ENCODE results near the gene NLGN1.

NLGN1 gene

DNA sequence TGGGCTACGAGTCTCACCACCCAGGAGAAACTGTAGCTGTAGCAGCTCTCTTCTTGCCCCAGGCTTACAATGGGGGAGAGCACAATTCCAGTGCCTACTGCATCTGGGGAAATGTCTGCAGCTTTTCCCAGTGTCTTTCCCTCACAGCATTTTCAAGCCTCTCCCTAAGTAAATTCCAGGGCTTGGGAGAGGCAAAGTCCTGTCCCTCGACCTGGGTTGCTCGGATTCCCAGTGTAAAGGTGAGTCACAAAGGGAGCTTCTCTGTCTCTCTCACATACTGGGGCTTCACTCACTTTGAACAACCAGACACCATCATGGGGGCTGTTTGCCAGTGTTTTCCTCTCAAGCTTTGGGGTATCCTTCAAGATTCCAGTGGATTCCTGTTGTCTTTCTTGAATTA is 772.2 kb downstream of the NLGN1 start (continued):
- TF ChIP-seq GLIS3 (CRISPR knock-in tag; IDR thresholded peaks at IDR 0.05) (no peak), SNAI2 (CRISPR knock-in tag; IDR thresholded peaks at IDR 0.05) (no peak), RARB (CRISPR knock-in tag; IDR thresholded peaks at IDR 0.05) (no peak), ZNF8 (CRISPR knock-in tag; IDR thresholded peaks at IDR 0.05) (no peak)
- TF ChIP-seq, protein P1, sequence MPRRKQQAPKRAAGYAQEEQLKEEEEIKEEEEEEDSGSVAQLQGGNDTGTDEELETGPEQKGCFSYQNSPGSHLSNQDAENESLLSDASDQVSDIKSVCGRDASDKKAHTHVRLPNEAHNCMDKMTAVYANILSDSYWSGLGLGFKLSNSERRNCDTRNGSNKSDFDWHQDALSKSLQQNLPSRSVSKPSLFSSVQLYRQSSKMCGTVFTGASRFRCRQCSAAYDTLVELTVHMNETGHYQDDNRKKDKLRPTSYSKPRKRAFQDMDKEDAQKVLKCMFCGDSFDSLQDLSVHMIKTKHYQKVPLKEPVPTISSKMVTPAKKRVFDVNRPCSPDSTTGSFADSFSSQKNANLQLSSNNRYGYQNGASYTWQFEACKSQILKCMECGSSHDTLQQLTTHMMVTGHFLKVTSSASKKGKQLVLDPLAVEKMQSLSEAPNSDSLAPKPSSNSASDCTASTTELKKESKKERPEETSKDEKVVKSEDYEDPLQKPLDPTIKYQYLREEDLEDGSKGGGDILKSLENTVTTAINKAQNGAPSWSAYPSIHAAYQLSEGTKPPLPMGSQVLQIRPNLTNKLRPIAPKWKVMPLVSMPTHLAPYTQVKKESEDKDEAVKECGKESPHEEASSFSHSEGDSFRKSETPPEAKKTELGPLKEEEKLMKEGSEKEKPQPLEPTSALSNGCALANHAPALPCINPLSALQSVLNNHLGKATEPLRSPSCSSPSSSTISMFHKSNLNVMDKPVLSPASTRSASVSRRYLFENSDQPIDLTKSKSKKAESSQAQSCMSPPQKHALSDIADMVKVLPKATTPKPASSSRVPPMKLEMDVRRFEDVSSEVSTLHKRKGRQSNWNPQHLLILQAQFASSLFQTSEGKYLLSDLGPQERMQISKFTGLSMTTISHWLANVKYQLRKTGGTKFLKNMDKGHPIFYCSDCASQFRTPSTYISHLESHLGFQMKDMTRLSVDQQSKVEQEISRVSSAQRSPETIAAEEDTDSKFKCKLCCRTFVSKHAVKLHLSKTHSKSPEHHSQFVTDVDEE (CRISPR knock-in tag; IDR thresholded peaks at IDR 0.05), result no peak
- TF ChIP-seq, protein P2, sequence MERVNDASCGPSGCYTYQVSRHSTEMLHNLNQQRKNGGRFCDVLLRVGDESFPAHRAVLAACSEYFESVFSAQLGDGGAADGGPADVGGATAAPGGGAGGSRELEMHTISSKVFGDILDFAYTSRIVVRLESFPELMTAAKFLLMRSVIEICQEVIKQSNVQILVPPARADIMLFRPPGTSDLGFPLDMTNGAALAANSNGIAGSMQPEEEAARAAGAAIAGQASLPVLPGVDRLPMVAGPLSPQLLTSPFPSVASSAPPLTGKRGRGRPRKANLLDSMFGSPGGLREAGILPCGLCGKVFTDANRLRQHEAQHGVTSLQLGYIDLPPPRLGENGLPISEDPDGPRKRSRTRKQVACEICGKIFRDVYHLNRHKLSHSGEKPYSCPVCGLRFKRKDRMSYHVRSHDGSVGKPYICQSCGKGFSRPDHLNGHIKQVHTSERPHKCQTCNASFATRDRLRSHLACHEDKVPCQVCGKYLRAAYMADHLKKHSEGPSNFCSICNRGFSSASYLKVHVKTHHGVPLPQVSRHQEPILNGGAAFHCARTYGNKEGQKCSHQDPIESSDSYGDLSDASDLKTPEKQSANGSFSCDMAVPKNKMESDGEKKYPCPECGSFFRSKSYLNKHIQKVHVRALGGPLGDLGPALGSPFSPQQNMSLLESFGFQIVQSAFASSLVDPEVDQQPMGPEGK (CRISPR knock-in tag; IDR thresholded peaks at IDR 0.05; ENCODE audit: borderline replicate concordance), result no peak

DNA sequence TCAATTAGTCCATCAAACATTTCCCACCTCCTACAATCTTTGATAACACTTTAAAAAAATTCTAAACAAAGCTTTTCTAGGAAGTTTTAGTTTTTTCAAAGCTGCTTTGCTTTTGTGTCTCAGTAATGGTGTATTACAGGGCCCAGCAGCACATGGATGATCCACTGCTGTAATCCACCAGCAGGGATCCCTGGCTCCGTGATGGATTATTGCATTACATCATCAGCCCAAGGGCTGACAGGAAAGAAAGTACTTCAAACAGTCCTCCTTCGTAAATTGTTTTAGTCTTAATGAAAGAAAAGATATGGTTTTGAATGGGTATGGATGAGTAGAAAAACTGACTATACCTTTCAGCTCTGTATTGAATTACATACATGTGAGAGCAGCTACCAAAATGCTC is 772.7 kb downstream of the NLGN1 start:
- no peak for TF ChIP-seq ZC3H10 (CRISPR knock-in tag; IDR thresholded peaks at IDR 0.05)
- ATAC-seq, result no peak

DNA sequence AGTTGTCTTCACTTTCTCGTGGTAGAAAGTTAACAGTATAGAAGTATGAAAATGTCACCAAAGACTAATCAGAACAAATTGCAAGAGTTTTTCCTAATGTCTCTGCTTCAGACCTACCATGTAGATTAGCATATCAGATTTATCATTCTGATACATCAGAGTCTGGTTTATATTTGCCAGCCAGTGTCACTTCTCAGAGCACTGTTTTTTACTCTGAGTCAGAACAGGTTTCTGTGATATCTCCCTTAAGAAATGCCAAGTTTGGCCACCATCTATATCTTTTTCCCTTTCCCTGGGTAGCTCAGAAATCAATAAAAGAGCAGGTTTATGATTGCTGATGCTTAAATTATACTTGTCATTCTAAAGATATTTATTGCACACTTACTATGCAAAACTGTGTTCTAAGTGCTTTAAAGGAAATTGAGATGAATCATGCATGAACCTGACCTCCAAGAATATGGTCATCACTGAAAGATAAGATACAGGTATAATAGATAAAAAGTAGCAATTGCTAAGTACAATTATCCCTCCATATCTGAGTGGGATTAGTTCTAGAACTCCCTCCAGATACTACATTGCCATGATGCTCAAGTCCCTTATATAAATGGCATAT is 788.9 kb downstream of the NLGN1 start:
- ATAC-seq, result peak; percentile 86
- TF ChIP-seq TOX (CRISPR knock-in tag; IDR thresholded peaks at IDR 0.05; ENCODE audit: borderline replicate concordance), result 0 out of 2 replicates have a peak, but pooled peaks have one; percentile 43
- peak; percentile 75 for TF ChIP-seq ISL1 (CRISPR knock-in tag; IDR thresholded peaks at IDR 0.05)
- TF ChIP-seq PPARA (CRISPR knock-in tag; IDR thresholded peaks at IDR 0.05; ENCODE audit: borderline replicate concordance), result no peak

DNA sequence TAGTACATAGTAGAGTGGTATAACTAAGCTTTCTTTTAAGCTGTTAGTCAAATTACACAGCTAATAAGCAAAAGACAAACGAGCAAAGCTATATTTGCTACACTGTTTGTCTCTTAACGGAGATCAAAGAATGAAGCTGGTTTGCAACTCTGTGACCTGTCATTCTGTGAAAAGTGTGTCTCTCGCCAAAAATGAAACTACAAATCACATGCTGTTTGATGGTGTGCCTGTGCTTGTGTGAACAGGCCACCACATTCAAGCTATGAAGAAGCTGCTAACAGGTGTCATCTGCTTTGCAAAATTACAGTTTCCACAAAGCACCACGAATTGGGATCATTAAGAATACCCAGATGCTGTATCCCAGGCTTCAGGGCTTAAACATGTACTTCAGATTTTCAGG is 793.8 kb downstream of the NLGN1 start:
- ATAC-seq, result no peak

More for the DNA sequence above, 793.8 kb downstream of the NLGN1 start:
- TF ChIP-seq PPARA (CRISPR knock-in tag; IDR thresholded peaks at IDR 0.05; ENCODE audit: borderline replicate concordance) (no peak), ZNF8 (CRISPR knock-in tag; IDR thresholded peaks at IDR 0.05) (no peak), RARB (CRISPR knock-in tag; IDR thresholded peaks at IDR 0.05) (no peak), ESRRG (CRISPR knock-in tag; IDR thresholded peaks at IDR 0.05) (no peak), BACH2 (CRISPR knock-in tag; IDR thresholded peaks at IDR 0.05; ENCODE audit: borderline replicate concordance) (no peak), SNAI2 (CRISPR knock-in tag; IDR thresholded peaks at IDR 0.05) (no peak), ZFP30 (CRISPR knock-in tag; IDR thresholded peaks at IDR 0.05) (no peak), CSDC2 (CRISPR knock-in tag; IDR thresholded peaks at IDR 0.05) (no peak), ZNF70 (CRISPR knock-in tag; IDR thresholded peaks at IDR 0.05) (no peak), OSR1 (CRISPR knock-in tag; IDR thresholded peaks at IDR 0.05) (no peak), ZFP3 (CRISPR knock-in tag; IDR thresholded peaks at IDR 0.05) (no peak), ISL1 (CRISPR knock-in tag; IDR thresholded peaks at IDR 0.05) (no peak), TCF4 (CRISPR knock-in tag; IDR thresholded peaks at IDR 0.05; ENCODE audit: borderline replicate concordance) (no peak), ZC3H10 (CRISPR knock-in tag; IDR thresholded peaks at IDR 0.05) (no peak), GLIS3 (CRISPR knock-in tag; IDR thresholded peaks at IDR 0.05) (no peak)
- TF ChIP-seq, protein P3, sequence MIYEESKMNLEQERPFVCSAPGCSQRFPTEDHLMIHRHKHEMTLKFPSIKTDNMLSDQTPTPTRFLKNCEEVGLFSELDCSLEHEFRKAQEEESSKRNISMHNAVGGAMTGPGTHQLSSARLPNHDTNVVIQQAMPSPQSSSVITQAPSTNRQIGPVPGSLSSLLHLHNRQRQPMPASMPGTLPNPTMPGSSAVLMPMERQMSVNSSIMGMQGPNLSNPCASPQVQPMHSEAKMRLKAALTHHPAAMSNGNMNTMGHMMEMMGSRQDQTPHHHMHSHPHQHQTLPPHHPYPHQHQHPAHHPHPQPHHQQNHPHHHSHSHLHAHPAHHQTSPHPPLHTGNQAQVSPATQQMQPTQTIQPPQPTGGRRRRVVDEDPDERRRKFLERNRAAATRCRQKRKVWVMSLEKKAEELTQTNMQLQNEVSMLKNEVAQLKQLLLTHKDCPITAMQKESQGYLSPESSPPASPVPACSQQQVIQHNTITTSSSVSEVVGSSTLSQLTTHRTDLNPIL (CRISPR knock-in tag; IDR thresholded peaks at IDR 0.05; ENCODE audit: low read depth), result no peak
- TF ChIP-seq, protein P4, sequence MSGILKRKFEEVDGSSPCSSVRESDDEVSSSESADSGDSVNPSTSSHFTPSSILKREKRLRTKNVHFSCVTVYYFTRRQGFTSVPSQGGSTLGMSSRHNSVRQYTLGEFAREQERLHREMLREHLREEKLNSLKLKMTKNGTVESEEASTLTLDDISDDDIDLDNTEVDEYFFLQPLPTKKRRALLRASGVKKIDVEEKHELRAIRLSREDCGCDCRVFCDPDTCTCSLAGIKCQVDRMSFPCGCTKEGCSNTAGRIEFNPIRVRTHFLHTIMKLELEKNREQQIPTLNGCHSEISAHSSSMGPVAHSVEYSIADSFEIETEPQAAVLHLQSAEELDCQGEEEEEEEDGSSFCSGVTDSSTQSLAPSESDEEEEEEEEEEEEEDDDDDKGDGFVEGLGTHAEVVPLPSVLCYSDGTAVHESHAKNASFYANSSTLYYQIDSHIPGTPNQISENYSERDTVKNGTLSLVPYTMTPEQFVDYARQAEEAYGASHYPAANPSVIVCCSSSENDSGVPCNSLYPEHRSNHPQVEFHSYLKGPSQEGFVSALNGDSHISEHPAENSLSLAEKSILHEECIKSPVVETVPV (CRISPR knock-in tag; IDR thresholded peaks at IDR 0.05), result no peak
- TF ChIP-seq, protein P5, sequence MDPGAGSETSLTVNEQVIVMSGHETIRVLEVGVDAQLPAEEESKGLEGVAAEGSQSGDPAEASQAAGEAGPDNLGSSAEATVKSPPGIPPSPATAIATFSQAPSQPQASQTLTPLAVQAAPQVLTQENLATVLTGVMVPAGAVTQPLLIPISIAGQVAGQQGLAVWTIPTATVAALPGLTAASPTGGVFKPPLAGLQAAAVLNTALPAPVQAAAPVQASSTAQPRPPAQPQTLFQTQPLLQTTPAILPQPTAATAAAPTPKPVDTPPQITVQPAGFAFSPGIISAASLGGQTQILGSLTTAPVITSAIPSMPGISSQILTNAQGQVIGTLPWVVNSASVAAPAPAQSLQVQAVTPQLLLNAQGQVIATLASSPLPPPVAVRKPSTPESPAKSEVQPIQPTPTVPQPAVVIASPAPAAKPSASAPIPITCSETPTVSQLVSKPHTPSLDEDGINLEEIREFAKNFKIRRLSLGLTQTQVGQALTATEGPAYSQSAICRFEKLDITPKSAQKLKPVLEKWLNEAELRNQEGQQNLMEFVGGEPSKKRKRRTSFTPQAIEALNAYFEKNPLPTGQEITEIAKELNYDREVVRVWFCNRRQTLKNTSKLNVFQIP (CRISPR knock-in tag; IDR thresholded peaks at IDR 0.05; ENCODE audit: borderline replicate concordance, low read depth), result no peak
- TF ChIP-seq, protein P1 (CRISPR knock-in tag; IDR thresholded peaks at IDR 0.05), result no peak
- TF ChIP-seq, protein P2 (CRISPR knock-in tag; IDR thresholded peaks at IDR 0.05; ENCODE audit: borderline replicate concordance), result no peak

Data from SK-N-SH treated with all-trans-retinoic acid at 6 μM for 48 hours (cell line).